ENCODE results near the gene FAM184A.
"Not testable (repeated sequence)": the region's sequence is repeated elsewhere in the genome, so short reads cannot be mapped to it uniquely, and the experiment has no call there.

The FAM184A gene

GRCh38 chr6:119052987-119053386, 25.5 kb downstream of the FAM184A start:
- DNase-seq (ENCODE audit: low read depth in 2 of 2): no peak

GRCh38 chr6:119052292-119052889, 26.1 kb downstream of the FAM184A start:
- no peak for DNase-seq (ENCODE audit: low read depth in 2 of 2)

- no peak for DNase-seq (ENCODE audit: low read depth in 2 of 2)
Observed at GRCh38 chr6:119044255-119044654, 34.2 kb downstream of the FAM184A start.

DNA sequence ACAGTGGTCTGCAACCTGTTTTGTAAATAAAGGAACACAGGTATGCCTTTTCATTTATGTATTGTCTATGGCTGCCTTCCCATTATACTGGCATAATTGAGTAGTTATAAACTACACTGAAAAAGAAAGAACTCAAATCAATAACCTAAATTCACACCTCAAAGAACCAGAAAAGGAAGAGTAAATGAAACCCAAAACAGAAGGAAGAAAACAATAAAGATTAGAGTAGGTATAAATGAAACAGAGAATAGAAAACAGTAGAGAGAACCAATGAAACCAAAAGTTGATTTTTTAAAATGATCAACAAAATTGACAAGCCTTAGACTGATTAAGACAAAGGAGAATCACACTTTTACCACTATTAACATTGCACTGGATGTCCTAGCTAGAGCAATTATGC, 34.7 kb downstream of the FAM184A start:
- no peak for DNase-seq (ENCODE audit: low read depth in 2 of 2)

- DNase-seq (ENCODE audit: low read depth in 2 of 2): no peak
Observed at GRCh38 chr6:119043265-119043664, 35.2 kb downstream of the FAM184A start.

DNA sequence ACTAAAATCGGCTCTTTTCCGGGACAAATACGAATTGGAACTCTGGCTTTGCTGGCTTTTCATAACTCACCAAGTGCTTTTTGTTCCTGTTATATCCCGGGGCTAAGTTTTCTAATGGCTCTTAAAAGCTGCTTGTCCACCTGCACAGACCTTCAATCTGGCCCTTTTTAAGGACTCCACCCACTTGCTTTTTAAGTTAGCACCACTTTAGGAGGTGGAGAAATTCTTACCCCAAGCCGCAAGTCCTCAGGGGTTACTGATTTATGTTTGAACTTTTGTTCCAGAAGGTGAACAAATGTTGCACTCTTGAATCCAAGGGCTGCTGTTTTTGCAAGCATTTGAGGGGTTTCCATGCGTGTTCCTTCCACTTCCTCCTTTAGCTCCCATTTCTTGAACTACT, 37.8 kb downstream of the FAM184A start:
- DNase-seq (ENCODE audit: low read depth in 2 of 2): no peak

GRCh38 chr6:119040229-119040628, 38.2 kb downstream of the FAM184A start:
- DNase-seq (ENCODE audit: low read depth in 2 of 2): no peak

GRCh38 chr6:119037941-119038623, 40.4 kb downstream of the FAM184A start:
- no peak for DNase-seq (ENCODE audit: low read depth in 2 of 2)

- DNase-seq (ENCODE audit: low read depth in 2 of 2): no peak
Observed at GRCh38 chr6:119037264-119037663, 41.2 kb downstream of the FAM184A start.

DNA sequence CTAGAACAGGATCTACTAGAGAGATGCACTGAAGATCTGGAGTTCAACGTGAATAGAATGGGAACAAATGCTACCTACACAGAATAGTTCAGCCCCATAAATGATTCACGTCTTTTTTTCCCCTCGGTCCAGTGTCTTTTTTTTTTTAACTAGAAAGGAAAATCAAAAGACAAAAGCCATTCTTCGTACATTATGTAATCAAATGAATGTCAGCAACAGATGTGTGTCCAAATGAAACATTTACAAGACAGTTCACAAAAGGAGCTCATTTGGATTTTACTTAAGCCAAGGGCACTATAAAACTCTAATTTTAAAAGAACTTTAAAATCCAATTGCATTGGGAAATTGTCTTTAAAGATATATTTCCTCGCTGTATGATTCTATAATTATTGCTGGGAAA, 42.4 kb downstream of the FAM184A start:
- no peak for DNase-seq (ENCODE audit: low read depth in 2 of 2)

- no peak for DNase-seq (ENCODE audit: low read depth in 2 of 2)
Observed at GRCh38 chr6:119035459-119035858, 43.0 kb downstream of the FAM184A start.

DNA sequence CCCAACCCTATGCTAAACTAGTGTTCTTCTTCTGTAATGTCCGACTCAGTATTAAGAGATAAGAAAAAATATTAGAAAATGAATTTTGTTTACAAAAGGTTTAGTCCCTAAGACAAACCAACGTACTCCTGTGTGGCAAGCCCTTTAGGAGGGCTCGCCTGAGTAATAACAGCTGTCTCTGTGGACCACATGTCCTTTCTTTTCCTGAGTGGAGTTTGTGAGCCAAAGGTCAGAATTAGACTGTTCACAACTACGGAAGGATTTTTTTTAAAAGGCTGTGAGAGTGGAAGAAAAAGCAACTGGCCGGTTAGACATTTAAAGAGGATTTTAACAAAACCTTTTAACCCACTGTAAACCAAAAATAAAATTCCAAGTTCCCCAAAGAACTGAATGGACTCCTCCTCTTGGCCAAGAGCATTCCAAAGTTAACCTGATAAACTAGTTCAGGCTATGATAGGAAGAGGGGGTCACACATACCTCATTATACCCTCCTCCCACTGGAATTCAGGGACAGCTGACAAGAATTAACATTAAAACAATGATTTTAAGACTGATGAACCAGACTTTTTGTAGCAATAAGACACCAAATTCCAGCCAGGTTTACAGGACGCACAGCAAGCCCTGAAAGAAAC, 43.5 kb downstream of the FAM184A start:
- no peak for DNase-seq (ENCODE audit: low read depth in 2 of 2)

DNA sequence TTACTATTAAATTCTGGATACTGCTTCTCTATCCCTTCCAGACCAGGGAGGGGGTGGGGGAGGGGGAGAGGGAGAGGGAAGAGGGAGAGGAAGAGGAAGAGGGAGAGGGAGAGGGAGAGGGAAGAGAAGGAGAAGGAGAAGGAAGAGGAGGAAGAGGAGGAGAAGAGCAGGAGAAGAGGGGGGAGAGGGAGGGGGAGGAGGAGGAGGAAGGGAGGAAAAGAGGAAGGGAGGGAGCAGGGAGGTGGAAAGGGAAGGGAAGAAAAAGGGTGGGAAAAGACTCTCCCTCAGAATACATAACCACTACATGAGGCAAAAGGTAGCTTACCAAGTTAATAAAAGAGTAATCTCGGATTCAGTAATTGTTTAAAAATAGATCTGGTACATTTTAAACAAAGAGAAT, 46.0 kb downstream of the FAM184A start:
- DNase-seq (ENCODE audit: low read depth in 2 of 2): no peak

GRCh38 chr6:119030759-119031158, 47.7 kb downstream of the FAM184A start:
- no peak for DNase-seq (ENCODE audit: low read depth in 2 of 2)

DNA sequence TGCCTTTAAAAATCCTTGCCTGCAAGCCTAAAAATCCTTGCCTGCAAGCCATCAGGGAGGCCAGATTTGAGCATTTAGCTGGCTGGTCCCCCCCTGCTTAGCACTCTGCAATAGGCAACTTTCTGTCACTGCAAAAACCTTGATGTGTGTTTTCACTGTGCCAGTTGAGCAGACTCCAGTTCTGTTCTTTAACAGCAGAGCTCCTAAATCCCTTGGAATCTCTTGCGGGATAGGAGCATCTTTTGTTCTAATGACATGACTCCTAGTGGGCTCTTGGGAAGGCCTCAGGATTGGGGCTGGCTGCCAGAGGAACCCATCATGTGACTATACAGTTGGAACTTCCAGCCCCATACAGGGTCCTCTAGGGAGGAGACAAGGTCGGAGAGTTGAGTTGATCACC, 50.4 kb downstream of the FAM184A start:
- no peak for DNase-seq (ENCODE audit: low read depth in 2 of 2)

DNA sequence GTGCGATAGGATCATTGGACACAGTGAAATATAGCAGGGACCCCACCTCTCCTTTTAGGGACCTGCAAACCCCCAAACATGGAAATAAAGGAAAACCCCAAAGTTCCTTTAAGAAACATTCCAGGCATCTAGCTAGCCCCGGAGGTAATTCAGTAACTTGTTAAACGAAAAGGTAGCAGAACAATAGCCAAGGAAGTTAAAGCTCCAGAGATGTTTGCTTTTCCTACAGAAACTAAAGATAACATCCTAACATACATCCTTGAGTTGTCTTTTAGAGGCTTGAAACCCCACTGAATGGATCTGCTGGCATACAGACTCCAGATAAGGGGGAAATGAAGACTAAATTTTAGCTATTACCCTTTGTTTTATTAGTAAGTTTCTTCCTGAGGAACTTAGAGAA, 51.0 kb downstream of the FAM184A start:
- DNase-seq (ENCODE audit: low read depth in 2 of 2): no peak

- no peak for DNase-seq (ENCODE audit: low read depth in 2 of 2)
Observed at GRCh38 chr6:119026822-119027221, 51.6 kb downstream of the FAM184A start.

DNA sequence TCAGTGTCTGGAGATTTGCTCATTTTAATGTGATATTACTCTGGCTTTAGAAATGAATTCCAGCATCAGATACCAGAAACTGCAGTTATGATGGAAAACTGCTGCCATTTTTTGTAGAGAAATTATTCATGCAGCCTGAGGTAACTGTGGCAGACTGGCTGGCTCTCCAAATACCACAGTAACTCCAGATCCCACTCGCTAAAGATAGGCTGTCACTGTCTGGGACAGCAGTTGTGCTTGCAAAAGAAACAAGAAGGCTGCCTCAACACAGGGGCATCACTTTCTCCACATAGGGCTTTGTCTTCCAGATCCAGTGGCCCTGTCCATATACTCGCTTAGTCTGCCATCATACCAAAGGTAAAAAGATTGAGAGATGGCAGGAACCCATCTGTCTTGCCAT, 52.7 kb downstream of the FAM184A start:
- no peak for DNase-seq (ENCODE audit: low read depth in 2 of 2)

- no peak for DNase-seq (ENCODE audit: low read depth in 2 of 2)
Observed at GRCh38 chr6:119024111-119024510, 54.4 kb downstream of the FAM184A start.

DNA sequence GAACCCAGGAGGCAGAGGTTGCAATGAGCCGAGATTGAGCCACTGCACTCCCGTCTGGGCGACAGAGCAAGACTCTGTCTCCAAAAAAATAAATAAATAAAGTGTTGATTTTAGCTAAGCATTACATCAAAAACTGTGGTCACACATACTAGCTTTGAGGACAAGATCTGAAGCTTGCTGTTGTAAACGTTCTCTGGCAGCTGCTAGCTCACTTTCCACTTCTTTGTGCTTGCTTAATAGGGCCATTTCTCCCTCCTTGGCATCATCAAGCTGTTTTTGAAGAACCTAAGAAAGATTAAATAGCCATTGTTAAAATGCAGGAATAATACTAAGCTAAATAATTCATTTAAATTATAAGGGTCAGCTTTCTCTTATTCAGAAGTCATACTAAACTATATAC, 55.7 kb downstream of the FAM184A start:
- DNase-seq (ENCODE audit: low read depth in 2 of 2): no peak

DNA sequence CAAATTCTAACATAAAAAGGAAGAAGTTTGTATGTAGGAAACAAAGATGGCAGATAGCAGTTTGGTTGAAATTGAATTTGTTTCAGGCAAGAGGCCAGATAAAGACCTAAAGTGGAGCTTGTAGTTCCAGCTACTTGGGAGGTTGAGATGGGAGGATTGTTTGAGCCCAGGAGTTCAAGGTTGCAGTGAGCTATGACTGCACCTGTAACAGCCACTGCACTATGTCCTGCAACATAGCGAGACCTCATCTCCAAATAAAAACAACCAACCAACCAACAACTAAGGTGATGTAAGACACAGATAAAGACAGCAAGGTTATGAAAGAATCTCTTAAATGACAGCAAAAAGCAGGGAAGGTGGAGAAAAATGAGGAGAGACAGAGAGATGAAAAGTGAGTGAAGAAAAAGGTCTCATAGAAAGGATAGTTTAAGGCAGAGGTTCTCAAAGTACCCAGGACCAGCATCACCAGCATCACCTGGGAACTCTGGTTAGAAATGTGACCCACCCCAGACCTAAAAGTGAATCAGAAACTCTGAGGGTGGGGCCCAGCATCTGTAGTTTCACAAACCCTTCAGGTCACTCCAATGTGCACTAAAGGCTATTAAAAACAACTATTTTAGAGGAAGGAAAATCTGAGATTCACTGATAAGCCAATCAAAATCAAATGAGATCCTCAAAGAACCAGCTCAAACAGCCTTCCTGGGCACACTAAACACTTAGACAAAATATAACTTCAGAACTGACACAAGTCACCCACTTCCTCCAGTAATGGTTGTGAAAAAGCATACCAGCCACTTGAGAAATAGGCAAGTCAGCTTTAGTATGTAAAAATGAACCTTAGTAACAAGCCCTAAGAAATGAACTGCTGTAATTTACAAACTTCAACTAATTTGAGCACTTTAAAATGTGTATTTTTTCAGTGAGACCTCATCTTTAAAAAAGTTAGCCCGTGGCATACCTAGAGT, 57.6 kb downstream of the FAM184A start:
- DNase-seq (ENCODE audit: low read depth in 2 of 2): no peak

- not testable (repeated sequence) for DNase-seq (ENCODE audit: low read depth in 2 of 2)
Observed at GRCh38 chr6:119015165-119015564, 63.3 kb downstream of the FAM184A start.
